Astrocyte of the spinal cord (primary cell): ENCODE data around the gene WRNIP1.

Experiments used
- DNase-seq: peaks from one replicate; pipeline ENCODE4 v3.0.0; 2011; ENCODE audit warnings: low read depth, low spot score
- H3K4me3 ChIP-seq: 2 replicates; pipeline ENCODE4 v1.5.1; 2011; ENCODE audit warnings: low read depth, mild to moderate bottlenecking, low read length, moderate library complexity
- in situ Hi-C: cut with HindIII; loops from 2 replicates; pipeline ENCODE4 v1.10.0; 2017; ENCODE audit warnings: low sequenced_read_pairs
- TF ChIP-seq, protein P1 (sequence below): IDR thresholded peaks from 2 replicates; pipeline ENCODE4 v1.5.1; 2012; ENCODE audit warnings: low read depth, mild to moderate bottlenecking, low read length, inconsistent platforms

WRNIP1 gene

DNA sequence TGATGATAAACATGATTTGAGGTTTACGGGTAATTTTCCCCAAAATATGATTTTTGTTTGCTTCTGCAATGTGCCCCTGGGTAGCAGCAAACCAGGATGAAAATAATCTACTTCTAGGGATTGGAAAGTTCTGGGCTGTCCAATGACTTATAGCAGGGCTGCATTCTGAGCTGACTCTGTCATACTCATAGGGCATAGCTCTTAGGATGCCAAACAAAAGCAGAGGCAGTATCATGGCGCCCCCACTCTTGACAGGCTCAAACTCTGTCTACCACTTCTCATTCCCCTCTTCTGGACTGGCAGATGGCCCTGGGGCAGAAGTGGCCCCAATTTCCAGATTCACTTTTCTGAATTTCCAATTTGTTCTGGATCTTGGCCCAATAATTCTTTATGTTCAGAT lies 66.2 kb downstream of the WRNIP1 start:
- TF ChIP-seq, protein P1, sequence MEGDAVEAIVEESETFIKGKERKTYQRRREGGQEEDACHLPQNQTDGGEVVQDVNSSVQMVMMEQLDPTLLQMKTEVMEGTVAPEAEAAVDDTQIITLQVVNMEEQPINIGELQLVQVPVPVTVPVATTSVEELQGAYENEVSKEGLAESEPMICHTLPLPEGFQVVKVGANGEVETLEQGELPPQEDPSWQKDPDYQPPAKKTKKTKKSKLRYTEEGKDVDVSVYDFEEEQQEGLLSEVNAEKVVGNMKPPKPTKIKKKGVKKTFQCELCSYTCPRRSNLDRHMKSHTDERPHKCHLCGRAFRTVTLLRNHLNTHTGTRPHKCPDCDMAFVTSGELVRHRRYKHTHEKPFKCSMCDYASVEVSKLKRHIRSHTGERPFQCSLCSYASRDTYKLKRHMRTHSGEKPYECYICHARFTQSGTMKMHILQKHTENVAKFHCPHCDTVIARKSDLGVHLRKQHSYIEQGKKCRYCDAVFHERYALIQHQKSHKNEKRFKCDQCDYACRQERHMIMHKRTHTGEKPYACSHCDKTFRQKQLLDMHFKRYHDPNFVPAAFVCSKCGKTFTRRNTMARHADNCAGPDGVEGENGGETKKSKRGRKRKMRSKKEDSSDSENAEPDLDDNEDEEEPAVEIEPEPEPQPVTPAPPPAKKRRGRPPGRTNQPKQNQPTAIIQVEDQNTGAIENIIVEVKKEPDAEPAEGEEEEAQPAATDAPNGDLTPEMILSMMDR = no peak
- no peak for DNase-seq
- in situ Hi-C loops = loop anchor here (25.0 kb wide), 1 partner anchor 156 kb away; the partner anchor contains the start of gene NQO2
- H3K4me3 ChIP-seq = no peak overlapping the region

DNA sequence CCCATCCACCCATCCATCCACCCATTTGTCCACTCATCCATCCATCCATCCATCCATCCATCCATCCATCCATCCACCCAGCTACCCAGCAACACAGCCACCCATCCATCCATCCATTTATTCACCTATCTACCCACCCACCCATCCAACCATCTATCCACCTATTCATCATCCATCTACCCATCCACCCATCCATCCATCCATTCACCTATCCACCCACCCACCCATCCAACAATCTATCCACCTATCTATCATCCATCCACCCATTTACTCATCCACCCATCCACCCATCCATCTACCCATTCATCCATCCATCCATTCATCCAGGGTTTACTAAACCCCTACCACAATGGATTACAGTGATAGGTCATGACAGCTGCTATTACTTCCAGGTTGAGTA lies 69.1 kb downstream of the WRNIP1 start:
- DNase-seq = no peak
- TF ChIP-seq, protein P1 = no peak
- no peak overlapping the region for H3K4me3 ChIP-seq
- in situ Hi-C loops = loop anchor here (25.0 kb wide), 1 partner anchor 153 kb away; the partner anchor contains the start of gene NQO2
